Activated naive CD8-positive, alpha-beta T cell treated with anti-CD3 and anti-CD28 coated beads, Interleukin-2, amount 50 U/mL, for 16 hours (primary cell): ENCODE data around the gene CRMP1.
"Not testable (repeated sequence)": the region's sequence is repeated elsewhere in the genome, so short reads cannot be mapped to it uniquely, and the experiment has no call there.

Source experiments
- DNase-seq: peaks from one replicate; pipeline ENCODE4 v3.0.0-alpha.2; 2020; ENCODE audit warnings: low read depth, low spot score

Gene CRMP1

GRCh38 chr4:5822619-5823018, 70.3 kb downstream of the CRMP1 start:
- no peak for DNase-seq

GRCh38 chr4:5821665-5822358, 71.1 kb downstream of the CRMP1 start:
- DNase-seq: no peak

- DNase-seq: no peak
Measured at GRCh38 chr4:5816851-5817375, 76.0 kb downstream of the CRMP1 start.

- DNase-seq: no peak
Measured at GRCh38 chr4:5816101-5816500, 76.8 kb downstream of the CRMP1 start.

- DNase-seq: no peak
Measured at GRCh38 chr4:5815641-5816040, 77.2 kb downstream of the CRMP1 start.

- no peak for DNase-seq
Measured at GRCh38 chr4:5814421-5814820, 78.5 kb downstream of the CRMP1 start.

- DNase-seq: no peak
Measured at GRCh38 chr4:5813882-5814255, 79.0 kb downstream of the CRMP1 start.

GRCh38 chr4:5812506-5813229, 80.2 kb downstream of the CRMP1 start:
- DNase-seq: no peak

GRCh38 chr4:5812057-5812456, 80.8 kb downstream of the CRMP1 start:
- DNase-seq: not testable (repeated sequence)

- DNase-seq: no peak
Measured at GRCh38 chr4:5810770-5811430, 82.0 kb downstream of the CRMP1 start.

- DNase-seq: no peak
Measured at GRCh38 chr4:5810151-5810550, 82.7 kb downstream of the CRMP1 start.

GRCh38 chr4:5809216-5809776, 83.6 kb downstream of the CRMP1 start:
- no peak for DNase-seq

- DNase-seq: no peak
Measured at GRCh38 chr4:5808081-5808741, 84.7 kb downstream of the CRMP1 start.

GRCh38 chr4:5805270-5805669, 87.6 kb downstream of the CRMP1 start:
- no peak for DNase-seq

- no peak for DNase-seq
Measured at GRCh38 chr4:5804656-5805055, 88.2 kb downstream of the CRMP1 start.

- DNase-seq: no peak
Measured at GRCh38 chr4:5802565-5802964, 90.3 kb downstream of the CRMP1 start.

- DNase-seq: no peak
Measured at GRCh38 chr4:5801696-5802095, 91.2 kb downstream of the CRMP1 start.

GRCh38 chr4:5800496-5800895, 92.4 kb downstream of the CRMP1 start:
- no peak for DNase-seq

- DNase-seq: no peak
Measured at GRCh38 chr4:5799406-5799805, 93.5 kb downstream of the CRMP1 start.

- DNase-seq: no peak
Measured at GRCh38 chr4:5798946-5799345, 93.9 kb downstream of the CRMP1 start.

GRCh38 chr4:5798462-5798861, 94.4 kb downstream of the CRMP1 start:
- DNase-seq: no peak

GRCh38 chr4:5797866-5798265, 95.0 kb downstream of the CRMP1 start:
- no peak for DNase-seq
